ENCODE results near the gene EIF4G2. TPM values are rescaled to one million over a fixed set of nuclear protein-coding genes. Genes with fewer than 3 reads are reported as not detected.

Gene EIF4G2
- total RNA-seq, 1 donor from 2014 or later: 1,220 TPM

GRCh38 chr11:10779086-10779485, 29.6 kb downstream of the EIF4G2 start:
- no peak for TF ChIP-seq CTCF (IDR thresholded peaks at IDR 0.05; ENCODE audit: unreplicated experiment)
- peaks cover 27% of the 10 kb centered on the region for H3K36me3 Mint-ChIP-seq
- H3K4me1 Mint-ChIP-seq: no peaks in the 10 kb centered on the region
- no peaks in the 10 kb centered on the region for H3K27me3 Mint-ChIP-seq (ENCODE audit: low read depth)
- no peak overlapping the region for H3K27ac Mint-ChIP-seq
- H3K9me3 Mint-ChIP-seq: no peaks in the 10 kb centered on the region
- DNase-seq (ENCODE audit: low spot score in 2 of 2, unreplicated experiment in 2 of 2): no peak
- no peak overlapping the region for H3K4me3 Mint-ChIP-seq

GRCh38 chr11:10778217-10778970, 30.3 kb downstream of the EIF4G2 start:
- Mint-ChIP-seq H3K9me3 (no peaks in the 10 kb centered on the region), H3K36me3 (peaks cover 31% of the 10 kb centered on the region), H3K27me3 (ENCODE audit: low read depth) (no peaks in the 10 kb centered on the region), H3K4me1 (no peaks in the 10 kb centered on the region), H3K4me3 (no peak overlapping the region), H3K27ac (peak overlapping the region; percentile 40)
- DNase-seq (ENCODE audit: low spot score in 2 of 2, unreplicated experiment in 2 of 2): no peak
- TF ChIP-seq CTCF (IDR thresholded peaks at IDR 0.05; ENCODE audit: unreplicated experiment): no peak

GRCh38 chr11:10777806-10778205, 30.9 kb downstream of the EIF4G2 start:
- Mint-ChIP-seq H3K4me1 (no peaks in the 10 kb centered on the region), H3K27me3 (ENCODE audit: low read depth) (no peaks in the 10 kb centered on the region), H3K9me3 (no peaks in the 10 kb centered on the region), H3K4me3 (no peak overlapping the region), H3K27ac (no peak overlapping the region), H3K36me3 (peaks cover 35% of the 10 kb centered on the region)
- no peak for TF ChIP-seq CTCF (IDR thresholded peaks at IDR 0.05; ENCODE audit: unreplicated experiment)
- no peak for DNase-seq (ENCODE audit: low spot score in 2 of 2, unreplicated experiment in 2 of 2)

GRCh38 chr11:10777393-10777793, 31.3 kb downstream of the EIF4G2 start:
- no peak overlapping the region for H3K27ac Mint-ChIP-seq
- DNase-seq (ENCODE audit: low spot score in 2 of 2, unreplicated experiment in 2 of 2): no peak
- H3K27me3 Mint-ChIP-seq (ENCODE audit: low read depth): no peaks in the 10 kb centered on the region
- H3K36me3 Mint-ChIP-seq: peaks cover 36% of the 10 kb centered on the region
- H3K4me1 Mint-ChIP-seq: no peaks in the 10 kb centered on the region
- H3K9me3 Mint-ChIP-seq: no peaks in the 10 kb centered on the region
- H3K4me3 Mint-ChIP-seq: no peak overlapping the region
- no peak for TF ChIP-seq CTCF (IDR thresholded peaks at IDR 0.05; ENCODE audit: unreplicated experiment)

GRCh38 chr11:10774811-10775210, 33.9 kb downstream of the EIF4G2 start:
- H3K9me3 Mint-ChIP-seq: no peaks in the 10 kb centered on the region
- H3K27ac Mint-ChIP-seq: no peak overlapping the region
- no peaks in the 10 kb centered on the region for H3K27me3 Mint-ChIP-seq (ENCODE audit: low read depth)
- no peak for TF ChIP-seq CTCF (IDR thresholded peaks at IDR 0.05; ENCODE audit: unreplicated experiment)
- H3K4me3 Mint-ChIP-seq: no peak overlapping the region
- H3K36me3 Mint-ChIP-seq: peaks cover 53% of the 10 kb centered on the region
- peaks cover 3% of the 10 kb centered on the region for H3K4me1 Mint-ChIP-seq
- no peak for DNase-seq (ENCODE audit: low spot score in 2 of 2, unreplicated experiment in 2 of 2)

All from mesothelial cell of epicardium (in vitro differentiated cells).